HG03342 (cell line): ENCODE data around the gene LUC7L.

Experiments used
- ATAC-seq: cut with Tn5 transposase; IDR thresholded peaks from one replicate; pipeline ENCODE4 v1.9.1; 2021; ENCODE audit warnings: mild to moderate bottlenecking, moderate library complexity; ENCODE audit not compliant: unreplicated experiment

Gene LUC7L

DNA sequence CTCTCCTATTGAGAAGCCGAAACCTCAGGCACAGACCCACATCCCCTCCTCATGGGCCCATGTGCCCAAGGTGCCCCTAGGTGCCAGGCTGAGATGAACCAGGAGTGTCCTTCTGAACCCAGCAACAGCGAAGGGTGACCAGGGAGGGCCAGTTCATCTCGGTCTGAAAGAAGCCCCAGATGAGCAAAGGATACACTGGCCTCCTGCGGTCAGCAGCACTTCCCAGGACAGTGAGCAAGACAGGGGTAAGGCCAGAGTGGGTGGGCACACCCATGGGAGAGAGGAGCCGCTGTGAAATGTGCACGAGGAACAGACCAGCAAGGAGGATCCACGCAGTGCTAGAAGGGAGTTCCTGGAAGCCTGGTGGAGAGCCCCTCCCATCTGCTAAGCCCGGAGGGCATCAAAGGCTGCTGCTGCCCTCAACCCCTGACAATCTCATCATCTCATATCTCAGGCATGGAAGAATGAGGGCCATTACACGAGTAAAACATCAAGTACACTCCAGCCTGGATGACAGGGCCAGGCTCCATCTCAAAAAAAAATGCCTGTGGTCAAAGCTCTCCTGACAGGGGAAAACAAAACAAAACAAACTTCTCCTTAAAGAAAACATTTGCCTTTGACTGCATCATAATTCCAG lies 80.1 kb downstream of the LUC7L start:
- ATAC-seq, result no peak

DNA sequence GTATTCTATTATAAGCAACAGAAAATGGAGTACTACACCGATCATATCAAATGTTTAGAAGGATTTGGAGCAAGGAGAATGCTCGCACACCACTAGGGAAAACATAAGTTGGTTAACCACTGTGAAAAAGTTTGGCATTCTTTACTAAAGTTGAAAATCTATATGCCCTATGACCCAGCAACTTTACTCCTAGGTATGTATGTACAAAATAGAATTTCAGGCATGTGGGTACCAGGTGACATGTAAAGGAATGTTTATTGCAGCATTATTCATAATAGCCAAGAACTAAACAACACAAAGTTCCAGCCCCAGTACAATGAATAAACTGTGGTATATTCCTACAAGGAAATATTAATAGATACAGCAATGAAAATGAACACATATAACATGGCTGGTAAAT lies 82.6 kb downstream of the LUC7L start:
- ATAC-seq, result no peak

DNA sequence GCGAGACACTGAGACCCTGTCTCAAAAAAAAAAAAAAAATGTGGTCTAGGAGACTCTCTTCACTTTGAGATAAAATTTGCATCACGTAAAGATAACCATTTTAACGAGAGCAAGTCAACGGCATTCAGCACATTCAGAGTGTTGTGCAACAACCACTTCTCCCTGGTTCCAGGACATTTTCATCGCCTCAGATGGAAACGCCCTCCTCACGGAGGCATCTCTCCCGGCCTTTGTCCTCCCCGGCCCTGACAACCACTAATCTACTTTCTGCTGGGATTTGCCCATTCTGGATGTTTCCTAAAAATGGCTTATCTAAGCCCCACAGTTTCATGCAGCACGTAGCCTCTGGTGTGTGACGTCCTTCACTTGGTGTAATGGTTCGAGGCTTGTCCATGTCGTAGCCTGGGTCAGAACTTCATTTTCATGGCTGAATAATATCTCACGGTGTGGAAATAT lies 84.4 kb downstream of the LUC7L start:
- ATAC-seq, result no peak

DNA sequence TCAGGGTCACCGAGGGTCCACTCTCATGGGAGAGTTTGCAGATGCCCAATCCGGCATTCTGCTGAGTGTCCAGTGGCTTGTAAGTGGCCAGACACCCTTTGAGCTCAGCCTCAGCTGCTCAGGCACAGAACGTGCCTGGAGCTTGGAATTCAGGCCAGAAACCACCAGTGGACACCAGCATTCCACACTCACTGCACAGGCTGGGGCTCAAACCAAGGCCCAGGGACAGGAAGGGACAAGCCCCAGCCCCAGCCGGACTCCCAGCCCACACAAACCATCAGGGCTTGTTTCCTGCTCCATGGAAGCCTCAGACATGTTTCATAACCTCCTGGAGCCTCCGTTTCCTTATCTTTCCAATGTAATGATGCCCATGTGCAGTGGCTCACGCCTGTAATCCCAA lies 85.8 kb downstream of the LUC7L start:
- ATAC-seq, result no peak

DNA sequence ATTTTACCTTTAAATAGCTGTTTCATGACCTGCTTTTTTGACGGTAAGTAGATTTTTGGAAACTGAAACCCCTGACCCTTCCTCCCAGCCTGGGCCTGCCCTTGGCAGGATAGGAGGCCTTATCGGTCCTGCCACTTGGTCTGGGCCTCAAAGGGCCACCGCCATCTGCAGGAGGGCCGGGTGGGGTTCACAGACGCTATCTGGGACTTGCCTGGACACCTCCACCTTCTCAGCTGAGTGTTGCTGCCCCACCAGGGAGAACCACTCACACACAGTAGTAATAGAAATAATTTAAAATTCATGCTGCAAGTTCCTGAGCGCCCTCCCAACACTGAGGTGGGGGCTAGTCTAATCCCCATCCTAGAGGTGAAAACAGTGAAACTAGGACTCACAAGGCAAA lies 86.2 kb downstream of the LUC7L start:
- no peak for ATAC-seq

DNA sequence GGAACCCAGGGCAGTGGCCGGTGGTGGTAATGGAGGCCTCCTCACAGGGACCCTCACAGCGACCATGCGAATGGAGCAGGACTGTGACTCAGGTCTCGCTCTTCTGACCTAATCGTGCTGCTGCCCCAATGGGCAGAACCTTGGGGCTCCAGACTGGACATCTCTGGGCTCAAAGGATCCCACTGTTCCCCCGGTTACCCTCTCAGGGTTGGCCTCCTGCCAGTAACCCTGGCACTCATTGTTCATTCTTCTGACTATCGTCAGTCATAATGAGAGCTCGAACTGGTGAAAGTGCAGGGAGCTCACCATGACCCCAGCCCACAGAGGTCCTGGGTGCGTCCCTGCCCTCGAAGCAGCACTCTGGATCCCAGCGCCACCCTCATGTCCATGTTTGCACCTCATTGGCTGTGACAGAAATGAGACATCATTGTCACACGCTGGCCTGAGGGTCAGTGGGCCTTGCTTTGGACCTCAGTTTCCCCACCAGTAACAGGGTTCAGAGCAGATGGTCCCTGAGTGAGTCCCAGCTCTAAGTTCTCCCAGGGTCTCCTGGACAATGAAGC lies 86.8 kb downstream of the LUC7L start:
- ATAC-seq, result no peak

DNA sequence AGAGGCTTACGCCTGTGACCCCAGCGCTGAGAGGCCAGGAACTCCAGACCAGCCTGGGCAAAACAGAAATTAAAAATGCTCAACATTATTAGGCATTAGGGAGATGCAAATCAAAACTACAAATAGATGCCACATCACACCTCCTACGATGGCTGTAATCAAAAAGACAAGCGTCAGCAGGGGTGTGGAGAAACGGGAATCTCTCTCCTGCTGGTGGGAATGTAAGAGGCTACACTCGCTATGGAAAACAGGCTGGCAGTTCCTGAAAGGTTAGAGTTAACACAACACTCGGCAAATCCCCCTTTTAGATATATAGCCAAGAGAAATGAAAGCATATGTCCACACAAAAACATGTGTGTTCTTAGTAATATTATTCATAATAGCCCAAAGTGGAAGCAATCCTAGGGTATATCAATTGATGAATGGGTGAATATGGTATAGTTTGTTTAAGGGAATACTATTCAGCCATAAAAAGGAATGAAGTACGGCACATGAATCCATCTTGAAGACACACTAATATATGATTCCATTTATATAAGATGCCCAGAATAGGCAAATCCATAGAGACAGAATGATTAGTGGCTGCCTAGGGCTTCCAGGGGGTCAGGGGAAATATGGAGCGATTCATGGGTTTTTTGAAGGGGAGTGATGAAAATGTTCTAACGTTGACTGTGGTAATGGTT lies 88.9 kb downstream of the LUC7L start:
- ATAC-seq, result no peak
